ENCODE data around the gene LRRC34.

The LRRC34 gene

GRCh38 chr3:169812332-169813235 lies at the start of gene LRRC34, which contains the start of gene LRRIQ4:
TSS of gene LRRC34 (minus strand) at chr3:169812904. CDS start at chr3:169812548, 356 bp downstream.
TSS of gene LRRIQ4 (plus strand) at chr3:169812870. CDS start at chr3:169821922, 9,052 bp downstream.
- no peak for TF ChIP-seq CTCF (IDR thresholded peaks at IDR 0.05; ENCODE audit: control insufficient read depth, extremely low read depth, insufficient read depth)
- DNase-seq (ENCODE audit: low read depth): no peak
- H3K4me3 ChIP-seq (ENCODE audit: low read depth, low read length): no peak within 1 kb of the TSS

GRCh38 chr3:169861871-169862270 lies 49.2 kb upstream of the LRRC34 start:
- TF ChIP-seq CTCF (IDR thresholded peaks at IDR 0.05; ENCODE audit: control insufficient read depth, extremely low read depth, insufficient read depth): no peak
- no peak overlapping the region for H3K4me3 ChIP-seq (ENCODE audit: low read depth, low read length)
- no peak for DNase-seq (ENCODE audit: low read depth)

- H3K4me3 ChIP-seq (ENCODE audit: low read depth, low read length): no peak overlapping the region
- DNase-seq (ENCODE audit: low read depth): no peak
- TF ChIP-seq CTCF (IDR thresholded peaks at IDR 0.05; ENCODE audit: control insufficient read depth, extremely low read depth, insufficient read depth): no peak
Observed at GRCh38 chr3:169857811-169858210, 45.1 kb upstream of the LRRC34 start.

GRCh38 chr3:169855514-169855913 lies 42.8 kb upstream of the LRRC34 start:
- no peak overlapping the region for H3K4me3 ChIP-seq (ENCODE audit: low read depth, low read length)
- TF ChIP-seq CTCF (IDR thresholded peaks at IDR 0.05; ENCODE audit: control insufficient read depth, extremely low read depth, insufficient read depth): no peak
- DNase-seq (ENCODE audit: low read depth): no peak

GRCh38 chr3:169850618-169851017 lies 37.9 kb upstream of the LRRC34 start:
- TF ChIP-seq CTCF (IDR thresholded peaks at IDR 0.05; ENCODE audit: control insufficient read depth, extremely low read depth, insufficient read depth): no peak
- no peak overlapping the region for H3K4me3 ChIP-seq (ENCODE audit: low read depth, low read length)
- DNase-seq (ENCODE audit: low read depth): no peak

GRCh38 chr3:169848741-169849140 lies 36.0 kb upstream of the LRRC34 start:
- TF ChIP-seq CTCF (IDR thresholded peaks at IDR 0.05; ENCODE audit: control insufficient read depth, extremely low read depth, insufficient read depth): no peak
- no peak for DNase-seq (ENCODE audit: low read depth)
- H3K4me3 ChIP-seq (ENCODE audit: low read depth, low read length): no peak overlapping the region

Data from LNCaP clone FGC (cell line).